Vagina (tissue), 2 donors: Measurements from ENCODE around the gene GPR17. TPM values are rescaled to one million over a fixed set of nuclear protein-coding genes. Genes with fewer than 3 reads are reported as not detected.
A peak's percentile ranks its signal among the peaks of the same experiment; 100 is the strongest.

Experiments
- DNase-seq, 2 donors: peaks; one replicate each; pipeline ENCODE4 v3.0.0-alpha.2; 2017; ENCODE audit errors: extremely low spot score in 2 of 2
- H3K27ac ChIP-seq: fragments of 200-600 bp; sonication (generic); one replicate; pipeline ENCODE4 v1.5.1; 2019
- H3K27me3 ChIP-seq: fragments of 200-600 bp; sonication (generic); one replicate; pipeline ENCODE4 v1.5.1; 2019
- H3K36me3 ChIP-seq, 2 donors: fragments of 200-600 bp; sonication (generic); one replicate each; pipeline ENCODE4 v1.5.1; 2017 to 2019
- H3K4me1 ChIP-seq: fragments of 200-600 bp; sonication (generic); one replicate; pipeline ENCODE4 v1.5.1; 2019
- H3K4me3 ChIP-seq, 2 donors: fragments of 200-600 bp; sonication (generic); 1 replicate in 1 of 2; 2 replicates in 1 of 2; pipeline ENCODE4 v1.5.1; 2016 to 2019
- H3K9me3 ChIP-seq: fragments of 200-600 bp; sonication (generic); one replicate; pipeline ENCODE4 v1.5.1; 2019
- POLR2A ChIP-seq, 2 donors: fragments of 450-650 bp; IDR thresholded peaks; one replicate each; pipeline ENCODE4 v1.6.1; 2017; ENCODE audit warnings: antibody characterized with exemption in 2 of 2, mild to moderate bottlenecking in 2 of 2, moderate library complexity in 2 of 2
- POLR2AphosphoS5 ChIP-seq, 2 donors: sonication (generic); formaldehyde crosslinking; IDR thresholded peaks; one replicate each; pipeline ENCODE4 v1.9.0; 2017; ENCODE audit warnings: antibody characterized with exemption in 2 of 2, mild to moderate bottlenecking in 2 of 2, low read depth in 1 of 2; ENCODE audit not compliant: insufficient read depth in 1 of 2
- intact Hi-C: fragments of 100-400 bp; cut with DNase I; formaldehyde crosslinking; loops from one replicate; pipeline ENCODE4 v1.15.1; 2023
- total RNA-seq: library from RNA; depleted of rRNA; stranded (reverse); fragments of >200 nt; gene quantifications from one replicate; pipeline ENCODE4 v1.2.3, GENCODE V29; 2016
- TF ChIP-seq, protein P1 (sequence below), 3 experiments: fragments of 450-650 bp in 2 of 3; fragments of 200-600 bp in 1 of 3; sonication (generic) in 1 of 3; IDR thresholded peaks; one replicate each; pipeline ENCODE4 v1.5.1; 2017 to 2019; ENCODE audit warnings: antibody characterized with exemption in 3 of 3, mild to moderate bottlenecking in 2 of 3, moderate library complexity in 2 of 3

The GPR17 gene
- total RNA-seq, 1 donor from 2014 or later, result not detected

DNA sequence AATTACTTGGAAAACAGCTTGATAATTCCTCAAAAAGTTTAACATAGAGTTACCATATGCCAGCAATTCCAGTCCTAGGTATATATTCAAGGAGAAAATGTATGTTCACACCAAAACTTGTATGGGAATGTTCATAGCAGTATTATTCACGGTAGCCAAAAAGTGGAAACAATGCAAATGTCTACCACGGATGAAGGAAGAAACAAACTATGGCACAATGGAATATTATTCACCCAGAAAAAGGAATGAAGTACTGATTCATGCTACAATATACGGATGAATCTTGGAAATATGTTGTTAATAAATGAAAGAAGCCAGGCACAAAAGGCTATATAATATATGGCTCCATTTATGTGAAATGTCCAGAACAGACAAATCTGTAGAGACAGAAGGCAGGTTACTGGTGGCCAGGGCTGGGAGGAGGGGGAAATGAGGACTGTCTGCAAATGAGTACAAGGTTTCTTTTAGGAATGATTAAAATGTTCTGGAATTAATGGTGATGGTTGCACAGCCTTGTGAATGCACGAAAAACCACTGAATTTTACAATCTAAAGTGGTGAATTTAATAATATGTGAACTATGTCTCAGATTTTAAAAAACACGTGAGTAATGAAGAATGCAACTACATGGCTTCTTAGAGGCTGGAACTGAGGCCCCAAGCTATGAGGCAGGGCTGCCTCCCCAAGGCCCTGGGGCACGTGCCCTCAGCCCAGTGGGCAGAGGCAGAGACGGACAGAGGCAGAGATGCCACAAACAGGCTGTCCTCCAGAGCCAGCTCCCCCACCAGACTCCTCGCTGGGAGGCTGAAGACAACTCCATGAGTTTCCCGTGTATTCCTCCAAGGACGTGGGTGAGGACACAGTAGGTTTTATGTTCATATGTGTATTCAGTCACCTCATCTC, 24.4 kb downstream of the GPR17 start:
- H3K27me3 ChIP-seq, result no peaks in the 10 kb centered on the region
- no peak overlapping the region for H3K4me3 ChIP-seq
- peak in 1 of 2 donors; percentile 32 for DNase-seq
- no peaks in the 10 kb centered on the region for H3K9me3 ChIP-seq
- H3K36me3 ChIP-seq, result no peaks in the 10 kb centered on the region
- intact Hi-C loops, result no loop called here
- no peak overlapping the region for H3K27ac ChIP-seq
- TF ChIP-seq POLR2A (IDR thresholded peaks at IDR 0.05) (no peak), POLR2AphosphoS5 (IDR thresholded peaks at IDR 0.05; ENCODE audit: insufficient read depth in 1 of 2, low read depth in 1 of 2) (no peak)
- TF ChIP-seq, protein P1, sequence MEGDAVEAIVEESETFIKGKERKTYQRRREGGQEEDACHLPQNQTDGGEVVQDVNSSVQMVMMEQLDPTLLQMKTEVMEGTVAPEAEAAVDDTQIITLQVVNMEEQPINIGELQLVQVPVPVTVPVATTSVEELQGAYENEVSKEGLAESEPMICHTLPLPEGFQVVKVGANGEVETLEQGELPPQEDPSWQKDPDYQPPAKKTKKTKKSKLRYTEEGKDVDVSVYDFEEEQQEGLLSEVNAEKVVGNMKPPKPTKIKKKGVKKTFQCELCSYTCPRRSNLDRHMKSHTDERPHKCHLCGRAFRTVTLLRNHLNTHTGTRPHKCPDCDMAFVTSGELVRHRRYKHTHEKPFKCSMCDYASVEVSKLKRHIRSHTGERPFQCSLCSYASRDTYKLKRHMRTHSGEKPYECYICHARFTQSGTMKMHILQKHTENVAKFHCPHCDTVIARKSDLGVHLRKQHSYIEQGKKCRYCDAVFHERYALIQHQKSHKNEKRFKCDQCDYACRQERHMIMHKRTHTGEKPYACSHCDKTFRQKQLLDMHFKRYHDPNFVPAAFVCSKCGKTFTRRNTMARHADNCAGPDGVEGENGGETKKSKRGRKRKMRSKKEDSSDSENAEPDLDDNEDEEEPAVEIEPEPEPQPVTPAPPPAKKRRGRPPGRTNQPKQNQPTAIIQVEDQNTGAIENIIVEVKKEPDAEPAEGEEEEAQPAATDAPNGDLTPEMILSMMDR (IDR thresholded peaks at IDR 0.05), result no peak
- peaks cover 15% of the 10 kb centered on the region for H3K4me1 ChIP-seq

DNA sequence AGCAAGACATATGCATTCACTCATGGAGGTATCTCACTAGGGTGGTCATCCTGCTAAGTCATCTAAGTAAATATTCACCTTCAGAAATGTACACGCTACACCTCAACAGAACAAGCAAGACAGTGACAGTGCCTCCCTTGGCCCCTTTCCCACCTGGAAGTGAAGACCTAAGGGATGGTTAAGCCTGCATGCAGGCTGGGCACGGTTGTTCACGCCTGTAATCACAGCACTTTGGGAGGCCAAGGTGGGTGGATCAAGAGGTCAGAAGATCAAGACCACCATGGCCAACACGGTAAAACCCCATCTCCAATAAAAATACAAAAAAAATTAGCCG, 25.0 kb downstream of the GPR17 start:
- DNase-seq, result peak in 1 of 2 donors; percentile 42
- Histone ChIP-seq H3K27ac (no peak overlapping the region), H3K27me3 (no peaks in the 10 kb centered on the region), H3K36me3 (no peaks in the 10 kb centered on the region), H3K9me3 (no peaks in the 10 kb centered on the region), H3K4me3 (no peak overlapping the region), H3K4me1 (peaks cover 19% of the 10 kb centered on the region)
- intact Hi-C loops, result no loop called here
- TF ChIP-seq, protein P1 (IDR thresholded peaks at IDR 0.05), result no peak
- no peak for TF ChIP-seq POLR2A (IDR thresholded peaks at IDR 0.05)
- TF ChIP-seq POLR2AphosphoS5 (IDR thresholded peaks at IDR 0.05; ENCODE audit: insufficient read depth in 1 of 2, low read depth in 1 of 2), result no peak

DNA sequence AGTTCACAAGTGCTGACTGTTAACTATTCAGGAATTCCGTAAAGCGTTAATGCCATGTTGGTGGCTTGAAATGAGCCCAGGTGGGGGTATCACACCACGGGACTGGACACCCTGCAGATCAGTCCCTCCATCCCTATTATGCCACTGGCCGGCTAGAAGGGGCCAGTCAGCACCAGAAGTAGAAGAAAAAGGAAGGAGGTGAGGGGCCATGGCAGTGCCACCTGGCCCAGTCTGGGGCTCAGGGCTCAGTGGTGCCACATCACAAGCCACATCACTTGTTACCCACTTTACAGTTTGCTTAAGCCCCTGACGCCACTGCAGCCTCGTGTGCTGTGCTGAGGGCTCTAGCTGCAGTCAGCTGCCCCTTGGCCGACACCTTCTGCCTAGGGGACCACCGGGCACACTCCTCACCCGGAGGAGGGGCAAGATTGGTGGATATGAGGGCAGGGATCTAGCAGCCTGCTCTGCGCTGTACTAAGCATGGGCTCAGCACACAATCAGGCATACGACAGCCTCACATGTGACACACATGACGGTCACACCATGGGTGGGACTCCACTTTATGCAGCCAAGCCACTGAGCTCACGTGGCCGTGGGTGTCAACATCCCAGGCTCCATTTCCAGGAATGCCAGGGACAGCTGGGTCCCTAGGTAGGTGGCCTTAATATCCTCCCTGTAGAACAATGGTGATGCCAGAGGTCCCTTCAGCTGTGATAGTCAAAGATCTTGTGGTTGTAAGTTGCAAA, 25.8 kb downstream of the GPR17 start:
- peak in 1 of 2 donors; percentile 75 for DNase-seq
- Histone ChIP-seq H3K36me3 (no peaks in the 10 kb centered on the region), H3K9me3 (no peaks in the 10 kb centered on the region), H3K4me3 (peak overlapping the region; percentile 58 to 81), H3K27me3 (no peaks in the 10 kb centered on the region), H3K4me1 (peaks cover 25% of the 10 kb centered on the region), H3K27ac (peak overlapping the region; percentile 81)
- intact Hi-C loops, result no loop called here
- no peak for TF ChIP-seq POLR2AphosphoS5 (IDR thresholded peaks at IDR 0.05; ENCODE audit: insufficient read depth in 1 of 2, low read depth in 1 of 2)
- TF ChIP-seq POLR2A (IDR thresholded peaks at IDR 0.05), result no peak
- TF ChIP-seq, protein P1 (IDR thresholded peaks at IDR 0.05), result no peak

DNA sequence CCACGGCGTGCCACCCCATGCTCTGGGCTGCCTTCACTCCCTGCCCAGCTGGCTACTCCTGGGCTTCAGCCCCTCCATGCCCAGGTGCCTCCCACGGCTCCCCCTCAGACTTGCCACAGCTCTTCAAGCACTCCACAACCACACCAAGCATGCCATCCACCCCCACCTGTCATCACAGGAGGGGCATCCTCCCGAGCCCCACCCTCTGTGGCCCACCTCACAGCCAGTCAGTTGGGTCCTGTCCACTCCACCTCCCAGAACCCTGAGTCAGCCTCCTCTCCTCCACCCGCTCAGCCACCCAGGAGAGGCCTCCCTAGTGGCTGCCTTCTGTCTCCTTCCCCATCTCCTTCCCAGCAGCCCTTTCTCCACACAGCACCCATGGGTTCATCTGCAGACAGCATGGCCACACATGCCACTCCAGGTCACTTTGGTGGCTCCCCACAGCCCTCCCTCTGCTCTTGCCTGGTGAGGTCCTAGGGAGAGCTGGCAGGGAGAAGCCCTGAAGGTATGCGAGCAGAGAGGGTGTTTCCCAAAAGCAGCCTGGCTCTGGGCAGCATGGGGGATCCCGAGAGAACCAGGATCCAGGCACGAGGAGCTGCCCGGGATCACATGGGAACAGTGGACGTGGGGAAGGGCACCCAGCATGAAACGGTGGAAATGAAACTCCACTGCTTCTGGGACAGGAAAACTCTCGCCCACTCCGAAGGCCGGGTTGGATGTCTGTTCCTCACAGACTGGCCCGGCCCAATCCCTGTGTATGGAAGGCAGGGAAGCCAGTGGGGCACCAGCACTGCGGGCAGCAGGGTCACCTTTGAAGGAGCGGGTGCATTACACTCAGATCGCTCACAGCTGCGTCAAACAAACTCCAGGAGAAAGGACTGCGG, 26.6 kb downstream of the GPR17 start:
- peaks cover 25% of the 10 kb centered on the region for H3K4me1 ChIP-seq
- no peaks in the 10 kb centered on the region for H3K36me3 ChIP-seq
- no peaks in the 10 kb centered on the region for H3K27me3 ChIP-seq
- peak overlapping the region; percentile 81 for H3K27ac ChIP-seq
- no peaks in the 10 kb centered on the region for H3K9me3 ChIP-seq
- intact Hi-C loops, result no loop called here
- TF ChIP-seq POLR2AphosphoS5 (IDR thresholded peaks at IDR 0.05; ENCODE audit: insufficient read depth in 1 of 2, low read depth in 1 of 2), result no peak
- TF ChIP-seq, protein P1 (IDR thresholded peaks at IDR 0.05), result no peak
- no peak for TF ChIP-seq POLR2A (IDR thresholded peaks at IDR 0.05)
- peak overlapping the region; percentile 58 to 81 for H3K4me3 ChIP-seq
- peak in 1 of 2 donors; percentile 84 for DNase-seq
